ENCODE results near the gene MYBPC2.

GRCh38 chr19:50464348-50464747 lies 31.7 kb downstream of the MYBPC2 start:
- TF ChIP-seq MYC (IDR thresholded peaks at IDR 0.05; ENCODE audit: low read depth, low read length) (no peak), CTCF (IDR thresholded peaks at IDR 0.05; ENCODE audit: extremely low read depth in 1 of 2, insufficient read depth in 1 of 2, low read depth in 1 of 2, low read length in 2 of 2) (no peak), MAX (IDR thresholded peaks at IDR 0.05; ENCODE audit: insufficient read depth, insufficient read length) (no peak), POLR2A (IDR thresholded peaks at IDR 0.05; ENCODE audit: low read depth, low read length) (no peak), EZH2 (IDR thresholded peaks at IDR 0.05; ENCODE audit: borderline replicate concordance, low read depth, low read length, severe bottlenecking) (no peak)
